T-cell (primary cell): ENCODE measurements around the gene TIE1. TPM values are rescaled to one million over a fixed set of nuclear protein-coding genes. Genes with fewer than 3 reads are reported as not detected.

ENCODE experiments used
- ATAC-seq, 4 experiments: fragments of 200-7000 bp in 3 of 4; fragments of 150-1000 bp in 1 of 4; cut with Tn5 transposase; replicated peaks in 1 of 4; 1 replicate in 3 of 4; 2 replicates in 1 of 4; pipeline ENCODE4 v1.10.0; 2021; ENCODE audit warnings: moderate library complexity in 3 of 4, mild to moderate bottlenecking in 2 of 4, moderate number of reproducible peaks in 1 of 4
- CTCF ChIA-PET, 2 donors: fragments of 300-600 bp; sonication (Branson Sonifier 250); formaldehyde crosslinking; loops; one replicate each; lab custom pipeline; 2022; ENCODE audit warnings: antibody characterized with exemption in 2 of 2; lab: Charles Lee
- POLR2A ChIA-PET, 2 donors: fragments of 300-600 bp; sonication (Branson Sonifier 250); formaldehyde crosslinking; loops; one replicate each; lab custom pipeline; 2022; ENCODE audit warnings: antibody characterized with exemption in 2 of 2; lab: Charles Lee
- DNase-seq, 35 experiments: peaks; one replicate each; pipeline versions ENCODE4 v3.0.0 to v3.0.0-alpha.2; 2013 to 2023
- H3K27ac ChIP-seq: one replicate; pipeline ENCODE4 v1.5.1; 2013; ENCODE audit warnings: low read length
- H3K27me3 ChIP-seq, 2 experiments: replicated peaks in 1 of 2; 1 replicate in 1 of 2; 2 replicates in 1 of 2; pipeline versions ENCODE4 v1.6.1 to v1.7.0; 2013; ENCODE audit warnings: low read length in 1 of 2, mixed read lengths in 1 of 2; ENCODE audit not compliant: control insufficient read depth in 2 of 2, insufficient read depth in 2 of 2; ENCODE audit errors: extremely low read depth in 1 of 2
- H3K36me3 ChIP-seq, 2 donors: 1 replicate in 1 of 2; 2 replicates in 1 of 2; pipeline versions ENCODE4 v1.6.1 to v1.7.0; 2013; ENCODE audit warnings: low read length in 1 of 2; ENCODE audit not compliant: control insufficient read depth in 2 of 2, insufficient read depth in 1 of 2; ENCODE audit errors: extremely low read depth in 1 of 2
- H3K4me1 ChIP-seq, 2 experiments: 1 replicate in 1 of 2; 2 replicates in 1 of 2; pipeline versions ENCODE4 v1.6.1 to v1.7.0; 2013; ENCODE audit warnings: low read length in 2 of 2, mixed read lengths in 1 of 2; ENCODE audit not compliant: insufficient read depth in 2 of 2, control insufficient read depth in 1 of 2; ENCODE audit errors: extremely low read depth in 1 of 2
- H3K4me3 ChIP-seq, 2 donors: 1 replicate in 1 of 2; 2 replicates in 1 of 2; pipeline versions ENCODE4 v1.5.1 to v1.7.0; 2013; ENCODE audit warnings: mild to moderate bottlenecking in 2 of 2, low read length in 1 of 2, moderate library complexity in 1 of 2; ENCODE audit not compliant: control insufficient read depth in 1 of 2; ENCODE audit errors: extremely low read depth in 1 of 2
- H3K9me3 ChIP-seq: 2 replicates; pipeline ENCODE4 v1.7.0; 2013
- H3K27ac Mint-ChIP-seq, 2 donors: one replicate each; pipeline ENCODE4 v1.8.0; 2020 to 2021; ENCODE audit warnings: mild to moderate bottlenecking in 2 of 2, mixed read lengths in 2 of 2
- H3K27me3 Mint-ChIP-seq, 2 donors: one replicate each; pipeline ENCODE4 v1.8.0; 2021 to 2022; ENCODE audit warnings: mixed read lengths in 2 of 2
- H3K36me3 Mint-ChIP-seq: one replicate; pipeline ENCODE4 v1.8.0; 2021; ENCODE audit warnings: mixed read lengths
- H3K4me1 Mint-ChIP-seq, 3 donors: one replicate each; pipeline ENCODE4 v1.8.0; 2020 to 2022; ENCODE audit warnings: mixed read lengths in 3 of 3, mild to moderate bottlenecking in 1 of 3
- H3K4me3 Mint-ChIP-seq, 3 donors: one replicate each; pipeline ENCODE4 v1.8.0; 2020 to 2022; ENCODE audit warnings: mild to moderate bottlenecking in 3 of 3, mixed read lengths in 3 of 3, moderate library complexity in 3 of 3
- H3K9me3 Mint-ChIP-seq, 3 donors: one replicate each; pipeline ENCODE4 v1.8.0; 2020 to 2022; ENCODE audit warnings: mixed read lengths in 3 of 3
- WGBS: methylation state at CpG from one replicate; pipeline ENCODE4 v1.1.5; 2013; ENCODE audit warnings: missing lambda C conversion rate; ENCODE audit not compliant: insufficient coverage; 5-methylcytosine and 5-hydroxymethylcytosine counted together
- total RNA-seq, 35 experiments: library from RNA in 6 of 35; stranded (reverse) in 6 of 35; fragments of 120-200 nt in 1 of 35; gene quantifications; one replicate each; pipeline versions ENCODE4 v1.2.1 to v1.2.4 and lab custom pipeline; 2013 to 2026

Gene TIE1
- total RNA-seq, 5 donors from 2014 or later (not counting 1 experiment from before 2014, with no cell fraction given) = 0.26 to 1.9 (median 0.32) TPM

- Mint-ChIP-seq H3K4me3 (no peak overlapping the region), H3K9me3 (no peaks in the 10 kb centered on the region), H3K36me3 (no peaks in the 10 kb centered on the region), H3K27me3 (peaks cover 0 to 5% of the 10 kb centered on the region in 2 donors), H3K4me1 (no peaks in the 10 kb centered on the region), H3K27ac (no peak overlapping the region)
- Histone ChIP-seq H3K27me3 (peaks cover 0 to 31% of the 10 kb centered on the region in 2 experiments), H3K27ac (no peak overlapping the region), H3K4me1 (no peaks in the 10 kb centered on the region), H3K9me3 (no peaks in the 10 kb centered on the region), H3K36me3 (no peaks in the 10 kb centered on the region), H3K4me3 (no peak overlapping the region)
- ChIA-PET CTCF (no interaction called here), POLR2A (no interaction called here)
- ATAC-seq = peak in 1 of 4 experiments; percentile 11
- no peak for DNase-seq
- 83% methylated on average over 13 of the region's 13 CpGs for WGBS
Observed at GRCh38 chr1:43309405-43310025, 8.7 kb downstream of the TIE1 start.

DNA sequence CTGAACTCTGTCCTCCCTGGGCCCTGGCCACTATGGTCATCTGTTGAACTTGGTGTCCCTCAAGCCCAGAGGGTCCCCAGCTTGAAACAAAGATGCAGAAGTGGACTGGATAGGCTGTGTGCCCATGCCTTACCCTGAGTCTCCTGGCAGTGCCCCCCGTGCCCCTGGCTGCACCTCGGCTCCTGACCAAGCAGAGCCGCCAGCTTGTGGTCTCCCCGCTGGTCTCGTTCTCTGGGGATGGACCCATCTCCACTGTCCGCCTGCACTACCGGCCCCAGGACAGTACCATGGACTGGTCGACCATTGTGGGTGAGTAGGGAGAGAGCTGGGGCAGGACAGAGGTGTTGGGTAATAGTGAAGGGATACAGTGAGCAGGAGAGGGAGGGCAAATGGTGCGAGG lies 10.7 kb downstream of the TIE1 start:
- Mint-ChIP-seq H3K27me3 (no peaks in the 10 kb centered on the region), H3K4me3 (no peak overlapping the region), H3K4me1 (no peaks in the 10 kb centered on the region), H3K36me3 (no peaks in the 10 kb centered on the region), H3K27ac (no peak overlapping the region), H3K9me3 (no peaks in the 10 kb centered on the region)
- Histone ChIP-seq H3K27ac (no peak overlapping the region), H3K4me1 (no peaks in the 10 kb centered on the region), H3K36me3 (no peaks in the 10 kb centered on the region), H3K4me3 (no peak overlapping the region), H3K9me3 (no peaks in the 10 kb centered on the region), H3K27me3 (peaks cover 0 to 30% of the 10 kb centered on the region in 2 experiments)
- ChIA-PET POLR2A (no interaction called here), CTCF (interaction anchor here in 1 of 2 donors (0.5 kb wide), 1 partner anchor 437 kb away, joined by 3 read pairs; no protein-coding TSS in a partner anchor)
- DNase-seq = no peak
- WGBS = 83% methylated on average over 9 of the region's 9 CpGs
- ATAC-seq = no peak

DNA sequence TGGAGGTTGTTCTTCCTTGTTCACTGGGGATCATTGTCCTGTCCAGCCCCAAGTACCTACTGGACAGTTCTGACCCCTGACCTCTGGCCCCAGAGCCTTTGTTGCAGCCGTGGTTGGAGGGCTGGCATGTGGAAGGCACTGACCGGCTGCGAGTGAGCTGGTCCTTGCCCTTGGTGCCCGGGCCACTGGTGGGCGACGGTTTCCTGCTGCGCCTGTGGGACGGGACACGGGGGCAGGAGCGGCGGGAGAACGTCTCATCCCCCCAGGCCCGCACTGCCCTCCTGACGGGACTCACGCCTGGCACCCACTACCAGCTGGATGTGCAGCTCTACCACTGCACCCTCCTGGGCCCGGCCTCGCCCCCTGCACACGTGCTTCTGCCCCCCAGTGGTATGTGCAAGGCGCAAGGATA lies 11.4 kb downstream of the TIE1 start:
- Mint-ChIP-seq H3K27me3 (no peaks in the 10 kb centered on the region), H3K9me3 (no peaks in the 10 kb centered on the region), H3K36me3 (no peaks in the 10 kb centered on the region), H3K4me1 (no peaks in the 10 kb centered on the region), H3K4me3 (no peak overlapping the region), H3K27ac (no peak overlapping the region)
- Histone ChIP-seq H3K27ac (no peak overlapping the region), H3K4me1 (no peaks in the 10 kb centered on the region), H3K27me3 (peaks cover 0 to 27% of the 10 kb centered on the region in 2 experiments), H3K36me3 (no peaks in the 10 kb centered on the region), H3K4me3 (no peak overlapping the region), H3K9me3 (no peaks in the 10 kb centered on the region)
- 91% methylated on average over 11 of the region's 19 CpGs for WGBS
- ChIA-PET POLR2A (no interaction called here), CTCF (no interaction called here)
- no peak for ATAC-seq
- no peak for DNase-seq

- no peak overlapping the region for H3K27ac Mint-ChIP-seq
- no peaks in the 10 kb centered on the region for H3K4me1 Mint-ChIP-seq
- no peak overlapping the region for H3K4me3 Mint-ChIP-seq
- peaks cover 0 to 20% of the 10 kb centered on the region in 2 experiments for H3K27me3 ChIP-seq
- WGBS = 86% methylated on average over 20 of the region's 24 CpGs
- no peaks in the 10 kb centered on the region for H3K9me3 ChIP-seq
- POLR2A ChIA-PET = no interaction called here
- DNase-seq = no peak
- H3K27ac ChIP-seq = no peak overlapping the region
- H3K4me1 ChIP-seq = no peaks in the 10 kb centered on the region
- no peak overlapping the region for H3K4me3 ChIP-seq
- no peaks in the 10 kb centered on the region for H3K36me3 Mint-ChIP-seq
- no peaks in the 10 kb centered on the region for H3K9me3 Mint-ChIP-seq
- ATAC-seq = no peak
- H3K27me3 Mint-ChIP-seq = no peaks in the 10 kb centered on the region
- H3K36me3 ChIP-seq = no peaks in the 10 kb centered on the region
- CTCF ChIA-PET = no interaction called here
Observed at GRCh38 chr1:43312663-43313515, 12.1 kb downstream of the TIE1 start.

- ChIA-PET POLR2A (no interaction called here), CTCF (no interaction called here)
- no peaks in the 10 kb centered on the region for H3K36me3 Mint-ChIP-seq
- no peaks in the 10 kb centered on the region for H3K27me3 Mint-ChIP-seq
- H3K27ac ChIP-seq = no peak overlapping the region
- H3K27me3 ChIP-seq = peaks cover 0 to 12% of the 10 kb centered on the region in 2 experiments
- WGBS = 95% methylated on average over 6 of the region's 10 CpGs
- H3K9me3 ChIP-seq = no peaks in the 10 kb centered on the region
- no peak for DNase-seq
- no peak overlapping the region for H3K4me3 Mint-ChIP-seq
- no peak overlapping the region for H3K27ac Mint-ChIP-seq
- no peaks in the 10 kb centered on the region for H3K36me3 ChIP-seq
- no peaks in the 10 kb centered on the region for H3K4me1 Mint-ChIP-seq
- H3K4me3 ChIP-seq = no peak overlapping the region
- H3K9me3 Mint-ChIP-seq = no peaks in the 10 kb centered on the region
- H3K4me1 ChIP-seq = no peaks in the 10 kb centered on the region
- no peak for ATAC-seq
Observed at GRCh38 chr1:43313771-43314170, 13.0 kb downstream of the TIE1 start.

- Mint-ChIP-seq H3K27me3 (no peaks in the 10 kb centered on the region), H3K4me1 (no peaks in the 10 kb centered on the region), H3K9me3 (no peaks in the 10 kb centered on the region), H3K27ac (no peak overlapping the region), H3K4me3 (no peak overlapping the region), H3K36me3 (no peaks in the 10 kb centered on the region)
- Histone ChIP-seq H3K4me1 (no peaks in the 10 kb centered on the region), H3K4me3 (no peak overlapping the region), H3K27me3 (peaks cover 0 to 9% of the 10 kb centered on the region in 2 experiments), H3K27ac (no peak overlapping the region), H3K9me3 (no peaks in the 10 kb centered on the region), H3K36me3 (no peaks in the 10 kb centered on the region)
- ChIA-PET POLR2A (no interaction called here), CTCF (no interaction called here)
- DNase-seq (no peak), ATAC-seq (no peak)
- 100% methylated on average over 2 of the region's 5 CpGs for WGBS
Observed at GRCh38 chr1:43314233-43314632, 13.5 kb downstream of the TIE1 start.
